Stomach (tissue), 9 donors: ENCODE data around the gene BANF2. TPM values are rescaled to one million over a fixed set of nuclear protein-coding genes. Genes with fewer than 3 reads are reported as not detected.
"Not testable (repeated sequence)": the region's sequence is repeated elsewhere in the genome, so short reads cannot be mapped to it uniquely, and the experiment has no call there.

Experiments
- DNase-seq, 2 donors: peaks; one replicate each; pipeline versions ENCODE4 v3.0.0 to v3.0.0-alpha.2; 2013 to 2019
- H3K27ac ChIP-seq, 5 donors: fragments of 200-600 bp in 4 of 5; sonication (generic) in 4 of 5; one replicate each; pipeline ENCODE4 v1.5.1; 2013 to 2019; ENCODE audit warnings: mild to moderate bottlenecking in 1 of 5, moderate library complexity in 1 of 5
- H3K27me3 ChIP-seq, 3 donors: fragments of 200-600 bp; sonication (generic); one replicate each; pipeline ENCODE4 v1.5.1; 2017 to 2019; ENCODE audit warnings: mixed run types in 1 of 3
- H3K36me3 ChIP-seq, 4 donors: fragments of 200-600 bp; sonication (generic); 1 replicate in 3 of 4; 2 replicates in 1 of 4; pipeline ENCODE4 v1.5.1; 2016 to 2019
- H3K4me1 ChIP-seq, 4 donors: fragments of 200-600 bp; sonication (generic); one replicate each; pipeline ENCODE4 v1.5.1; 2016 to 2019
- H3K4me3 ChIP-seq, 4 donors: fragments of 200-600 bp; sonication (generic) in 3 of 4; one replicate each; pipeline ENCODE4 v1.5.1; 2016 to 2019; ENCODE audit warnings: mild to moderate bottlenecking in 1 of 4
- H3K9me3 ChIP-seq, 4 donors: fragments of 200-600 bp; sonication (generic); one replicate each; pipeline ENCODE4 v1.5.1; 2016 to 2019
- CTCF ChIP-seq, 7 experiments: fragments of 450-650 bp in 4 of 7; fragments of 200-600 bp in 3 of 7; sonication (generic) in 3 of 7; IDR thresholded peaks; one replicate each; pipeline ENCODE4 v1.5.1; 2016 to 2019; ENCODE audit warnings: antibody characterized with exemption in 7 of 7, control low read depth in 2 of 7, mild to moderate bottlenecking in 1 of 7
- EP300 ChIP-seq: sonication (generic); formaldehyde crosslinking; IDR thresholded peaks from one replicate; pipeline ENCODE4 v1.6.1; 2017; ENCODE audit warnings: antibody characterized with exemption
- POLR2A ChIP-seq, 4 donors: fragments of 450-650 bp; IDR thresholded peaks; one replicate each; pipeline ENCODE4 v1.6.1; 2016; ENCODE audit warnings: antibody characterized with exemption in 4 of 4, control low read depth in 2 of 4, mild to moderate bottlenecking in 1 of 4, moderate library complexity in 1 of 4
- POLR2AphosphoS5 ChIP-seq, 3 donors: sonication (generic); formaldehyde crosslinking; IDR thresholded peaks; one replicate each; pipeline ENCODE4 v1.6.1; 2016; ENCODE audit warnings: antibody characterized with exemption in 3 of 3
- WGBS, 5 donors: extraction: QIAGEN DNeasy Blood & Tissue Kit in 3 of 5; methylation state at CpG; one replicate each; pipeline versions ENCODE4 v1.1.5 to v1.1.7; 2013 to 2018; 5-methylcytosine and 5-hydroxymethylcytosine counted together
- intact Hi-C: fragments of 100-400 bp; cut with DNase I; formaldehyde crosslinking; loops from one replicate; pipeline ENCODE4 v1.15.1; 2023; ENCODE audit warnings: low total_unique reads
- polyA plus RNA-seq, 3 donors: library from polyadenylated mRNA; stranded (reverse); fragments of 200-250 nt; gene quantifications; one replicate each; pipeline ENCODE4 v1.2.3, GENCODE V29; 2013
- total RNA-seq, 5 donors: library from RNA; depleted of rRNA; stranded (reverse); fragments of >200 nt; gene quantifications; one replicate each; pipeline versions ENCODE4 v1.1.0 to v1.2.3, GENCODE V29; 2014 to 2016
- donor health status: healthy with polysubstance abuse.
- donor health status: Bipolar disorder and iron deficiency.
- donor health status: healthy.

Gene BANF2
- total and polyA plus RNA-seq, 8 donors = not detected

- no peak for DNase-seq
- intact Hi-C loops = no loop called here
- no peaks in the 10 kb centered on the region for H3K36me3 ChIP-seq
- H3K9me3 ChIP-seq = no peaks in the 10 kb centered on the region
- no peak overlapping the region for H3K4me3 ChIP-seq
- TF ChIP-seq POLR2AphosphoS5 (IDR thresholded peaks at IDR 0.05) (no peak), CTCF (IDR thresholded peaks at IDR 0.05) (no peak), POLR2A (IDR thresholded peaks at IDR 0.05) (no peak), EP300 (no peak)
- WGBS, 5 donors = 41 to 57% (median 53%) methylated on average over 3 of the region's 3 CpGs
- H3K4me1 ChIP-seq = no peaks in the 10 kb centered on the region
- H3K27ac ChIP-seq = no peak overlapping the region
- no peaks in the 10 kb centered on the region for H3K27me3 ChIP-seq
These were observed 72.2 kb downstream of the BANF2 start for GRCh38 chr20:17772005-17772343.

GRCh38 chr20:17773619-17774018 is 73.9 kb downstream of the BANF2 start:
- Histone ChIP-seq H3K27me3 (no peaks in the 10 kb centered on the region), H3K9me3 (no peaks in the 10 kb centered on the region), H3K4me1 (no peaks in the 10 kb centered on the region), H3K36me3 (no peaks in the 10 kb centered on the region), H3K27ac (no peak overlapping the region), H3K4me3 (no peak overlapping the region)
- WGBS, 5 donors = 88 to 96% (median 95%) methylated on average over 6 of the region's 6 CpGs
- TF ChIP-seq EP300 (no peak), POLR2AphosphoS5 (IDR thresholded peaks at IDR 0.05) (no peak), CTCF (IDR thresholded peaks at IDR 0.05) (no peak), POLR2A (IDR thresholded peaks at IDR 0.05) (no peak)
- no peak for DNase-seq
- intact Hi-C loops = no loop called here

GRCh38 chr20:17775600-17775999 is 75.8 kb downstream of the BANF2 start:
- DNase-seq = no peak
- Histone ChIP-seq H3K27ac (no peak overlapping the region), H3K4me3 (no peak overlapping the region), H3K9me3 (no peaks in the 10 kb centered on the region), H3K36me3 (no peaks in the 10 kb centered on the region), H3K27me3 (no peaks in the 10 kb centered on the region), H3K4me1 (no peaks in the 10 kb centered on the region)
- intact Hi-C loops = no loop called here
- 94 to 100% (median 96%) methylated on average over 4 to 5 of the region's 5 CpGs for whole genome bisulfite sequencing, 5 donors
- TF ChIP-seq CTCF (IDR thresholded peaks at IDR 0.05) (no peak), POLR2AphosphoS5 (IDR thresholded peaks at IDR 0.05) (no peak), POLR2A (IDR thresholded peaks at IDR 0.05) (no peak), EP300 (no peak)

GRCh38 chr20:17776551-17776950 is 76.8 kb downstream of the BANF2 start:
- Histone ChIP-seq H3K27me3 (no peaks in the 10 kb centered on the region), H3K9me3 (no peaks in the 10 kb centered on the region), H3K4me1 (no peaks in the 10 kb centered on the region), H3K27ac (no peak overlapping the region), H3K36me3 (no peaks in the 10 kb centered on the region), H3K4me3 (no peak overlapping the region)
- no peak for TF ChIP-seq CTCF (IDR thresholded peaks at IDR 0.05)
- no peak for TF ChIP-seq EP300
- TF ChIP-seq POLR2A (IDR thresholded peaks at IDR 0.05) = no peak
- no peak for TF ChIP-seq POLR2AphosphoS5 (IDR thresholded peaks at IDR 0.05)
- 73 to 85% (median 80%) methylated on average over 2 of the region's 2 CpGs for WGBS, 5 donors
- intact Hi-C loops = no loop called here
- DNase-seq = no peak

GRCh38 chr20:17779011-17779410 is 79.2 kb downstream of the BANF2 start:
- H3K27ac ChIP-seq, DNase-seq, intact Hi-C loops, H3K9me3 ChIP-seq, H3K27me3 ChIP-seq, H3K36me3 ChIP-seq, H3K4me3 ChIP-seq, H3K4me1 ChIP-seq: not testable (repeated sequence)
- 90 to 99% (median 92%) methylated on average over 11 to 32 of the region's 32 CpGs for WGBS, 5 donors
